ENCODE measurements around the gene SRRM5.

Gene SRRM5

DNA sequence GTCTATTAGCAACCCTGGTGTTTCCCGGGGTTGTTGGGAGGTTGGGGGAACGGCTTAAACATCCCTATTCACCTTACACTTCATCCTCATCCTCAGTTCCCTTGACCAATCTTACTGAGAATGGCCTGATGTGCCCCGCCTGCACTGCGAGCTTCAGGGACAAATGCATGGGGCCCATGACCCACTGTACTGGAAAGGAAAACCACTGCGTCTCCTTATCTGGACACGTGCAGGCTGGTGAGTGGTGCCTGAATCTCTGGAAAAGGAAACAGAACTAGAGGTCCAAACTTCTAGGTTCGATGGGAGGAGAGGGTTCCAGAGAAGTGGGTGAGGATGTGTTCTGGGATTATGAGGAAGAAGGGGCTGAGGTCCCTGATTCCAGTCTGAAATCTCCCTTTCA lies 30.4 kb upstream of the SRRM5 start:
- TF ChIP-seq GATA2 (IDR thresholded peaks at IDR 0.05; ENCODE audit: low read depth, low read length) (no peak), GATA3 (IDR thresholded peaks at IDR 0.05; ENCODE audit: low read depth, low read length) (no peak)

DNA sequence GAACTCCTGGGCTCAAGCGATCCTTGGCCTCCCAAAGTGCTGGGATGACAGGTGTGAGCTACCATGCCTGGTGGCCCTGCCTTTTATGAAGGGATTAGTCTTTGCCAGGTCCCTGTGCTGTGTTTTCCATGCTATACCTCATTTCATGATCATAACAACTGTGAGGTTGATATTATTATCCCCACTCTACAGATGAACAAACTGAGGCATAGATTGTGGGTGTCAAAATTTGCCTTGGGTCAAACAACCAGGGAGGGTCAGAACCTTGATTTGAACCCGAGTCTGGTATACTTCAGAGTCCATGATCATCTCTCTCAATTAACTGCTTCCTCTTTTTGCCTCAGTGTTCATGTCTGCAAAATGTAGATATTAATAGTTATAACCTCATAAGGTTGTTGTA lies 29.4 kb upstream of the SRRM5 start:
- TF ChIP-seq GATA3 (IDR thresholded peaks at IDR 0.05; ENCODE audit: low read depth, low read length) (no peak), GATA2 (IDR thresholded peaks at IDR 0.05; ENCODE audit: low read depth, low read length) (no peak)

DNA sequence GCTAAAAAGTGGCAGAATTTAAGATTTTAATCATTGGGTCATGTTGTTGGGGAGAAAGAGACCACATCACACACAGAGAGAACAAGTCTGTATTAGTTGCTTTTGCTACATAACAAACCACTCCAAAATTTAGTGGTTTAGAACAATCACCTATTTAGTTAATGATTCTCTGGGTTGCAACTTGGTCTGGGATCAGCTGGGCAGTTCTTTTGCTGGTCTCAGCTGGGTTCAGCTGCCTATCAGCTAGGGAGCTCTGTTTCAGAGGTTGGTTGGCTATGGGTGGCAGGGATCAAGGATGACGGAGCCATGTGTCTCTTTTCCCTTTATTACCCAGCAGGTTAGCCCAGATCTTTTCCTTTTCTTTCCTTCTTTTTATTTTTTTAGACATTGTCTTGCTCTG lies 27.4 kb upstream of the SRRM5 start:
- no peak for TF ChIP-seq GATA3 (IDR thresholded peaks at IDR 0.05; ENCODE audit: low read depth, low read length)
- no peak for TF ChIP-seq GATA2 (IDR thresholded peaks at IDR 0.05; ENCODE audit: low read depth, low read length)

GRCh38 chr19:43586346-43586745 lies 25.5 kb upstream of the SRRM5 start:
- TF ChIP-seq GATA2 (IDR thresholded peaks at IDR 0.05; ENCODE audit: low read depth, low read length), result peak; percentile 72
- TF ChIP-seq GATA3 (IDR thresholded peaks at IDR 0.05; ENCODE audit: low read depth, low read length), result no peak

- TF ChIP-seq GATA2 (IDR thresholded peaks at IDR 0.05; ENCODE audit: low read depth, low read length) (no peak), GATA3 (IDR thresholded peaks at IDR 0.05; ENCODE audit: low read depth, low read length) (no peak)
Measured at GRCh38 chr19:43589277-43589676, 22.6 kb upstream of the SRRM5 start.

GRCh38 chr19:43589678-43590077 lies 22.2 kb upstream of the SRRM5 start:
- TF ChIP-seq GATA3 (IDR thresholded peaks at IDR 0.05; ENCODE audit: low read depth, low read length) (no peak), GATA2 (IDR thresholded peaks at IDR 0.05; ENCODE audit: low read depth, low read length) (no peak)

DNA sequence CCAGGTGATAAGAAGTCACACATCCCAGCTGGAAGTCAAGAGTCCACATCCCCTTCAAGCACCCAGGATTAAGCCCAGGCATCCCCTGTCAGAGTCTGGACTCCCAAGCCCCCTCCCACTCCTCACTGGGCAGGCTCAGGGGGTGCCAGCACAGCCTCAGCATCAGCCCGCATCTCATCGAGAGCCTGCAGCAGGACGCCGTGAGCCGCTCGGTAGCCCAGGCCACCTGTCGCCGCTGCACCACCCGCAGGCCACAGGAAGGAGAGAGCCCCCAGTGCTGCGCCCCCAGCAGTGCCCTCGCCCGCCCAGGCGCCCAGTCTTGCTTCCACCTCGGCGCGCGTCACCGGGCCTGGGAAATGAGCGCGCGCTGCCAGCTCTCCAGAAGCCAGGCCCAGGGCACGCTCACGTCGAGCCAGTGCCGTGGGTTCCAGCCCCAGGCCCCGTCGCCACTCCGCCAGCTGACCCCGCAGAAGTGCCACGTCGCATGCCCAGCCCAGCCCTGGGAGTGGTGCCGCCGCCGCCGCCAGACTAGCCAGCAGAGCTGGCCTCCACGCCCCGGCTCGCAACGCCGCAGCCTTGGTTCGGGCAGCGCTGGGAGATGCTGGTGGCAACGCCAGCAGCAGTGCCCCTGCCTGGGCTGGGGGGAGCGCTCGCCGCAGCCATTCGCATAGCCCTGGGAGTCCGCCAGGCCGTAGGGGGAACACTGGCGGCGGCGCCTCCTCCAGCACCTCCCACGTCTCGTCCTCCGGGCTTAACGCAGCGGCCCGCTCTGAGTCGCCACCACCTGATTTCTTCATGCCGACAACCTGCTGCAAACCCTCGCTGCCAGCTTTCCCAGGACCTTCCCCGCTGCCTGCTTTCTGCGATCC lies 19.8 kb upstream of the SRRM5 start:
- TF ChIP-seq GATA2 (IDR thresholded peaks at IDR 0.05; ENCODE audit: low read depth, low read length) (no peak), GATA3 (IDR thresholded peaks at IDR 0.05; ENCODE audit: low read depth, low read length) (no peak)

- no peak for TF ChIP-seq GATA3 (IDR thresholded peaks at IDR 0.05; ENCODE audit: low read depth, low read length)
- TF ChIP-seq GATA2 (IDR thresholded peaks at IDR 0.05; ENCODE audit: low read depth, low read length), result no peak
Measured at GRCh38 chr19:43592800-43593350, 19.0 kb upstream of the SRRM5 start.

DNA sequence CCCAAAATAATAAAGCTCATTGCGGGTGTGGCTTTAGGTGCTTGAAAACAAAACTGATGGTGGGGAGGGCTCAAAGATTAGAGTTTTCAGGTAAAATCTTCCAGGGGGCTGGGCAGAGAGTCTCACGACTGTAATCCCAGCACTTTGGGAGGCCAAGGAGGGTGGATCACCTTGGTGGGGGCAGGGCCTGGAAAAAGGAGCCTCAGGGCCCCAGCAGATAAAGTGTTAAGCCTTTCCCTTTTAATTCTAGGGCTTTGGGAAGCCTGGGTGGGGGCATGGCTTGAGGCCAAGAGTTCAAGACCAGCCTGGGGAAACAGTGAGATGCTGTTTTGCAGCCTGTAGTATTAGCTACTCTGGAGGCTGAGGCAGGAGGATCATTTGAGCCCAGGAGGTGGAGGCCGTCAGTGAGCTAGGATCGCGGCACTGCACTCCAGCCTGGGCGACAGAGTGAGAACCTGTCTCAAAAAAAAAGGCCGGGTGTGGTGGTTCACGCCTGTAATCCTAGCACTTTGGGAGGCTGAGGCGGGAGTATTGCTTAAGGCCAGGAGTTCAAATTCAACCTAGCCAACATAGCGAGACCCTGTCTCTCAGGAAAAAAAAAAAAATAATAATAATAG lies 17.7 kb upstream of the SRRM5 start:
- no peak for TF ChIP-seq GATA3 (IDR thresholded peaks at IDR 0.05; ENCODE audit: low read depth, low read length)
- TF ChIP-seq GATA2 (IDR thresholded peaks at IDR 0.05; ENCODE audit: low read depth, low read length), result no peak

- TF ChIP-seq GATA2 (IDR thresholded peaks at IDR 0.05; ENCODE audit: low read depth, low read length) (no peak), GATA3 (IDR thresholded peaks at IDR 0.05; ENCODE audit: low read depth, low read length) (no peak)
Measured at GRCh38 chr19:43594710-43595604, 16.9 kb upstream of the SRRM5 start.

DNA sequence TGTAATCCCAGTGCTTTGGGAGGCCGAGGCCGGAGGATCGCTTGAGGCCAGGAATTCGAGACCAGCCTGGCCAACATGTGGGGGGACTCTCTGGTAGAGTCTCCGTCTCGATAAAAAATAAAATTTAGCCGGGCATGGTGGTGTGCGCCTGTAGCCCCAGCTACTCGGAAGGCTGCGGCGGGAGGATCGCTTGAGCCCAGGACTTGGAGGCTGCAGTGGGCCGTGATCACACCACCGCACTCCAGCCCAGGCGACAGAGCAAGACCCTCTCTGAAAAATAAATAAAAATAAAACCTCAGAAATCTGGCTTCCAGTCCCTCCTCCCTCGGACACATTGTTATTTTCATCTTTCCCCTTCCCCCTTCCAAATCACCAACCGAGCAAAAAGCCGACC lies 16.3 kb upstream of the SRRM5 start:
- TF ChIP-seq GATA3 (IDR thresholded peaks at IDR 0.05; ENCODE audit: low read depth, low read length), result no peak
- TF ChIP-seq GATA2 (IDR thresholded peaks at IDR 0.05; ENCODE audit: low read depth, low read length), result no peak

- TF ChIP-seq GATA3 (IDR thresholded peaks at IDR 0.05; ENCODE audit: low read depth, low read length) (no peak), GATA2 (IDR thresholded peaks at IDR 0.05; ENCODE audit: low read depth, low read length) (0 out of 2 replicates have a peak, but pooled peaks have one; percentile 18)
Measured at GRCh38 chr19:43595999-43596841, 15.7 kb upstream of the SRRM5 start, which contains the start of the genes IRGQ and ZNF576. TSS of gene IRGQ (minus strand) at chr19:43596134. CDS start at chr19:43595338, 796 bp downstream. TSS of gene ZNF576 (plus strand) at chr19:43596595. CDS start at chr19:43597109, 514 bp downstream.
